Limb (tissue), 2 donors: ENCODE data around the gene PGBD5.

Experiments used
- DNase-seq, 2 donors: peaks; one replicate each; pipeline ENCODE4 v3.0.0-alpha.2; 2016; ENCODE audit errors: extremely low spot score in 2 of 2

The PGBD5 gene

GRCh38 chr1:230283678-230284077, 142.5 kb downstream of the PGBD5 start:
- DNase-seq: no peak

- DNase-seq: no peak
Measured at GRCh38 chr1:230282157-230282556, 144.0 kb downstream of the PGBD5 start.

GRCh38 chr1:230281556-230281955, 144.6 kb downstream of the PGBD5 start:
- DNase-seq: no peak

- no peak for DNase-seq
Measured at GRCh38 chr1:230280906-230281413, 145.2 kb downstream of the PGBD5 start.

- no peak for DNase-seq
Measured at GRCh38 chr1:230280054-230280795, 145.9 kb downstream of the PGBD5 start.

GRCh38 chr1:230279583-230279945, 146.6 kb downstream of the PGBD5 start:
- no peak for DNase-seq

GRCh38 chr1:230278871-230279582, 147.1 kb downstream of the PGBD5 start:
- DNase-seq: no peak

GRCh38 chr1:230278376-230278775, 147.8 kb downstream of the PGBD5 start:
- no peak for DNase-seq

- no peak for DNase-seq
Measured at GRCh38 chr1:230277201-230278025, 148.7 kb downstream of the PGBD5 start.

GRCh38 chr1:230276401-230276800, 149.7 kb downstream of the PGBD5 start:
- no peak for DNase-seq

- no peak for DNase-seq
Measured at GRCh38 chr1:230274254-230274653, 151.9 kb downstream of the PGBD5 start.

GRCh38 chr1:230273141-230273710, 152.9 kb downstream of the PGBD5 start:
- no peak for DNase-seq

GRCh38 chr1:230272557-230272956, 153.6 kb downstream of the PGBD5 start:
- no peak for DNase-seq

GRCh38 chr1:230271300-230272035, 154.7 kb downstream of the PGBD5 start:
- DNase-seq: no peak

- no peak for DNase-seq
Measured at GRCh38 chr1:230270559-230271281, 155.4 kb downstream of the PGBD5 start.

GRCh38 chr1:230270185-230270558, 156.0 kb downstream of the PGBD5 start:
- DNase-seq: no peak

- peak; percentile 53 to 63 for DNase-seq
Measured at GRCh38 chr1:230268371-230269170, 157.6 kb downstream of the PGBD5 start.

- DNase-seq: no peak
Measured at GRCh38 chr1:230267338-230268065, 158.6 kb downstream of the PGBD5 start.

GRCh38 chr1:230266456-230266855, 159.7 kb downstream of the PGBD5 start:
- DNase-seq: no peak
